Measurements from ENCODE around the gene STIP1.

STIP1 gene

GRCh38 chr11:64247729-64248531 is 62.0 kb downstream of the STIP1 start:
- peak overlapping the region; percentile 97 for H3K27ac ChIP-seq
- TF ChIP-seq ZFX (IDR thresholded peaks at IDR 0.05; ENCODE audit: borderline replicate concordance) = no peak
- no peak for TF ChIP-seq CTCF (IDR thresholded peaks at IDR 0.05)

GRCh38 chr11:64248578-64248977 is 62.6 kb downstream of the STIP1 start:
- H3K27ac ChIP-seq = no peak overlapping the region

GRCh38 chr11:64249038-64249437 is 63.1 kb downstream of the STIP1 start:
- TF ChIP-seq ZFX (IDR thresholded peaks at IDR 0.05; ENCODE audit: borderline replicate concordance) (no peak), CTCF (IDR thresholded peaks at IDR 0.05) (no peak)
- no peak overlapping the region for H3K27ac ChIP-seq

More at GRCh38 chr11:64248578-64248977, 62.6 kb downstream of the STIP1 start:
- no peak for TF ChIP-seq ZFX (IDR thresholded peaks at IDR 0.05; ENCODE audit: borderline replicate concordance)
- TF ChIP-seq CTCF (IDR thresholded peaks at IDR 0.05) = no peak

- TF ChIP-seq CTCF (IDR thresholded peaks at IDR 0.05) = no peak
- TF ChIP-seq ZFX (IDR thresholded peaks at IDR 0.05; ENCODE audit: borderline replicate concordance) = no peak
- no peak overlapping the region for H3K27ac ChIP-seq
These were observed 63.8 kb downstream of the STIP1 start for GRCh38 chr11:64249563-64250414.

GRCh38 chr11:64250415-64251015 is 64.5 kb downstream of the STIP1 start:
- peak overlapping the region; percentile 82; the same call in 1 of the 2 replicates for H3K27ac ChIP-seq
- no peak for TF ChIP-seq CTCF (IDR thresholded peaks at IDR 0.05)
- TF ChIP-seq ZFX (IDR thresholded peaks at IDR 0.05; ENCODE audit: borderline replicate concordance) = no peak

- peak; percentile 96 for TF ChIP-seq CTCF (IDR thresholded peaks at IDR 0.05)
- TF ChIP-seq ZFX (IDR thresholded peaks at IDR 0.05; ENCODE audit: borderline replicate concordance) = no peak
- H3K27ac ChIP-seq = peak within 1 kb of the TSS; percentile 82
These were observed 65.2 kb downstream of the STIP1 start, which contains the start of gene PLCB3 for GRCh38 chr11:64251016-64251752. Gene PLCB3 (plus strand): TSS chr11:64251530. CDS start chr11:64251650, 120 bp downstream.

All from 22Rv1 (cell line).